Measurements from ENCODE around the gene ORAI3.

The ORAI3 gene

GRCh38 chr16:31002250-31002700 is 53.4 kb downstream of the ORAI3 start:
- Histone ChIP-seq H3K4me3 (ENCODE audit: insufficient read length, low read depth) (no peak overlapping the region), H3K27me3 (ENCODE audit: insufficient read depth, insufficient read length) (no peaks in the 10 kb centered on the region), H3K9ac (ENCODE audit: insufficient read length, low read depth) (no peak overlapping the region), H3K9me3 (ENCODE audit: insufficient read depth, low read length) (no peaks in the 10 kb centered on the region), H3K4me1 (ENCODE audit: insufficient read depth, insufficient read length) (peaks cover 18% of the 10 kb centered on the region), H3K36me3 (ENCODE audit: insufficient read depth, insufficient read length, low read length) (no peaks in the 10 kb centered on the region)
- TF ChIP-seq YY1 (IDR thresholded peaks at IDR 0.05; ENCODE audit: insufficient read depth, insufficient read length) (no peak), SUZ12 (IDR thresholded peaks at IDR 0.05; ENCODE audit: extremely low read depth, insufficient read depth, insufficient read length) (no peak), ZNF274 (IDR thresholded peaks at IDR 0.05; ENCODE audit: low read depth, low read length) (no peak)
- no peak for DNase-seq (ENCODE audit: low read depth, low spot score)

GRCh38 chr16:31002862-31003341 is 54.0 kb downstream of the ORAI3 start:
- Histone ChIP-seq H3K27me3 (ENCODE audit: insufficient read depth, insufficient read length) (no peaks in the 10 kb centered on the region), H3K9me3 (ENCODE audit: insufficient read depth, low read length) (no peaks in the 10 kb centered on the region), H3K9ac (ENCODE audit: insufficient read length, low read depth) (no peak overlapping the region), H3K36me3 (ENCODE audit: insufficient read depth, insufficient read length, low read length) (no peaks in the 10 kb centered on the region), H3K4me1 (ENCODE audit: insufficient read depth, insufficient read length) (peaks cover 22% of the 10 kb centered on the region), H3K4me3 (ENCODE audit: insufficient read length, low read depth) (no peak overlapping the region)
- DNase-seq (ENCODE audit: low read depth, low spot score), result no peak
- TF ChIP-seq YY1 (IDR thresholded peaks at IDR 0.05; ENCODE audit: insufficient read depth, insufficient read length) (no peak), SUZ12 (IDR thresholded peaks at IDR 0.05; ENCODE audit: extremely low read depth, insufficient read depth, insufficient read length) (no peak), ZNF274 (IDR thresholded peaks at IDR 0.05; ENCODE audit: low read depth, low read length) (no peak)

- Histone ChIP-seq H3K36me3 (ENCODE audit: insufficient read depth, insufficient read length, low read length) (no peaks in the 10 kb centered on the region), H3K4me1 (ENCODE audit: insufficient read depth, insufficient read length) (peaks cover 24% of the 10 kb centered on the region), H3K9ac (ENCODE audit: insufficient read length, low read depth) (no peak overlapping the region), H3K27me3 (ENCODE audit: insufficient read depth, insufficient read length) (no peaks in the 10 kb centered on the region), H3K4me3 (ENCODE audit: insufficient read length, low read depth) (no peak overlapping the region), H3K9me3 (ENCODE audit: insufficient read depth, low read length) (no peaks in the 10 kb centered on the region)
- TF ChIP-seq SUZ12 (IDR thresholded peaks at IDR 0.05; ENCODE audit: extremely low read depth, insufficient read depth, insufficient read length) (no peak), YY1 (IDR thresholded peaks at IDR 0.05; ENCODE audit: insufficient read depth, insufficient read length) (no peak)
- DNase-seq (ENCODE audit: low read depth, low spot score), result no peak
These were observed 54.9 kb downstream of the ORAI3 start for GRCh38 chr16:31003744-31004143.
